IgD-negative memory B cell (primary cell): ENCODE data around the gene SEC14L6. TPM values are rescaled to one million over a fixed set of nuclear protein-coding genes. Genes with fewer than 3 reads are reported as not detected.

ENCODE experiments used
- H3K27ac Mint-ChIP-seq, 3 donors: one replicate each; pipeline ENCODE4 v1.8.0; 2020 to 2022; ENCODE audit warnings: mild to moderate bottlenecking in 3 of 3, mixed read lengths in 3 of 3, moderate library complexity in 1 of 3
- H3K27me3 Mint-ChIP-seq: one replicate; pipeline ENCODE4 v1.8.0; 2021; ENCODE audit warnings: mixed read lengths
- H3K36me3 Mint-ChIP-seq: one replicate; pipeline ENCODE4 v1.8.0; 2020; ENCODE audit warnings: mild to moderate bottlenecking, mixed read lengths
- H3K4me1 Mint-ChIP-seq, 3 donors: one replicate each; pipeline ENCODE4 v1.8.0; 2020 to 2022; ENCODE audit warnings: mixed read lengths in 3 of 3, mild to moderate bottlenecking in 1 of 3
- H3K4me3 Mint-ChIP-seq, 4 donors: one replicate each; pipeline ENCODE4 v1.8.0; 2020 to 2022; ENCODE audit warnings: mild to moderate bottlenecking in 4 of 4, mixed read lengths in 4 of 4, moderate library complexity in 3 of 4
- H3K9me3 Mint-ChIP-seq, 3 donors: one replicate each; pipeline ENCODE4 v1.8.0; 2020 to 2021; ENCODE audit warnings: mixed read lengths in 3 of 3, mild to moderate bottlenecking in 1 of 3
- polyA plus RNA-seq: library from polyadenylated mRNA; unstranded; fragments of 300-500 nt; fragmentation: Illumina TruSeq; gene quantifications from one replicate; pipeline ENCODE4 v1.2.3, GENCODE V29; 2021

The SEC14L6 gene
- polyA plus RNA-seq, 1 donor from 2014 or later = not detected

- Mint-ChIP-seq H3K27me3 (peaks cover 7% of the 10 kb centered on the region), H3K4me3 (no peak overlapping the region), H3K27ac (no peak overlapping the region), H3K4me1 (no peaks in the 10 kb centered on the region), H3K9me3 (no peaks in the 10 kb centered on the region), H3K36me3 (peaks cover 2% of the 10 kb centered on the region)
Measured at GRCh38 chr22:30479981-30480380, 66.6 kb downstream of the SEC14L6 start.

GRCh38 chr22:30474683-30475424, 71.7 kb downstream of the SEC14L6 start:
- Mint-ChIP-seq H3K27me3 (peaks cover 11% of the 10 kb centered on the region), H3K9me3 (peaks cover 0 to 4% (median 0%) of the 10 kb centered on the region in 3 donors), H3K27ac (no peak overlapping the region), H3K4me1 (no peaks in the 10 kb centered on the region), H3K36me3 (no peaks in the 10 kb centered on the region), H3K4me3 (no peak overlapping the region)

- Mint-ChIP-seq H3K27me3 (peaks cover 13% of the 10 kb centered on the region), H3K4me1 (no peaks in the 10 kb centered on the region), H3K36me3 (no peaks in the 10 kb centered on the region), H3K4me3 (no peak overlapping the region), H3K27ac (peak overlapping the region in 1 of 3 donors; percentile 20), H3K9me3 (peaks cover 0 to 4% (median 0%) of the 10 kb centered on the region in 3 donors)
Measured at GRCh38 chr22:30474121-30474520, 72.4 kb downstream of the SEC14L6 start.

GRCh38 chr22:30472994-30473720, 73.4 kb downstream of the SEC14L6 start:
- H3K36me3 Mint-ChIP-seq = no peaks in the 10 kb centered on the region
- peaks cover 18% of the 10 kb centered on the region for H3K27me3 Mint-ChIP-seq
- H3K4me1 Mint-ChIP-seq = no peaks in the 10 kb centered on the region
- no peak overlapping the region for H3K4me3 Mint-ChIP-seq
- peak overlapping the region in 1 of 3 donors; percentile 20 for H3K27ac Mint-ChIP-seq
- peaks cover 0 to 4% (median 0%) of the 10 kb centered on the region in 3 donors for H3K9me3 Mint-ChIP-seq

Other genes starting within 250 kb of the SEC14L6 start
- 44.0 TPM for gene TBC1D10A, start 219.8 kb downstream of the SEC14L6 start, polyA plus RNA-seq
- gene SF3A1, start 189.8 kb downstream of the SEC14L6 start, polyA plus RNA-seq = 120 TPM
- gene CCDC157, start 189.7 kb downstream of the SEC14L6 start, polyA plus RNA-seq = 1.6 TPM
- 0.20 TPM for gene RNF215, start 159.3 kb downstream of the SEC14L6 start, polyA plus RNA-seq
- 1.1 TPM for gene SEC14L2, start 149.7 kb downstream of the SEC14L6 start, polyA plus RNA-seq
- gene MTFP1, start 121.0 kb downstream of the SEC14L6 start, polyA plus RNA-seq = 27.8 TPM
- gene SEC14L3, start 74.7 kb downstream of the SEC14L6 start, polyA plus RNA-seq = not detected
- gene SEC14L4, start 41.0 kb downstream of the SEC14L6 start, polyA plus RNA-seq = not detected
- not detected for gene GAL3ST1, start 27.9 kb upstream of the SEC14L6 start, polyA plus RNA-seq
- gene PES1, start 45.2 kb upstream of the SEC14L6 start, polyA plus RNA-seq = 36.3 TPM
- gene TCN2, start 60.4 kb upstream of the SEC14L6 start, polyA plus RNA-seq = 0.48 TPM
- 1.5 TPM for gene SLC35E4, start 89.0 kb upstream of the SEC14L6 start, polyA plus RNA-seq
- gene DUSP18, start 121.1 kb upstream of the SEC14L6 start, polyA plus RNA-seq = 11.4 TPM
- gene OSBP2, start 148.1 kb upstream of the SEC14L6 start, polyA plus RNA-seq = 0.93 TPM